Activated CD8-positive, alpha-beta memory T cell treated with anti-CD3 and anti-CD28 coated beads, Interleukin-2, amount 10 ng/mL, durations not matched to agents 7 days and 5 days (primary cell): Measurements from ENCODE around the gene TMEM169. TPM values are rescaled to one million over a fixed set of nuclear protein-coding genes. Genes with fewer than 3 reads are reported as not detected.
"Not testable (repeated sequence)": the region's sequence is repeated elsewhere in the genome, so short reads cannot be mapped to it uniquely, and the experiment has no call there.

ENCODE experiments used
- ATAC-seq: fragments of 150-1000 bp; cut with Tn5 transposase; one replicate; pipeline ENCODE4 v1.10.0; 2021; ENCODE audit warnings: moderate library complexity
- CTCF ChIA-PET: fragments of 350-600 bp; sonication (Branson Sonifier 250); formaldehyde crosslinking; loops from one replicate; lab custom pipeline; 2021; ENCODE audit warnings: antibody characterized with exemption; lab: Charles Lee
- DNase-seq: peaks from one replicate; pipeline ENCODE4 v3.0.0-alpha.2; 2020
- H3K27ac Mint-ChIP-seq: one replicate; pipeline ENCODE4 v1.8.0; 2021; ENCODE audit warnings: mild to moderate bottlenecking, mixed read lengths
- H3K27me3 Mint-ChIP-seq: one replicate; pipeline ENCODE4 v1.8.0; 2021; ENCODE audit warnings: mixed read lengths
- H3K36me3 Mint-ChIP-seq: one replicate; pipeline ENCODE4 v1.8.0; 2021; ENCODE audit warnings: mild to moderate bottlenecking, mixed read lengths
- H3K4me1 Mint-ChIP-seq: one replicate; pipeline ENCODE4 v1.8.0; 2021; ENCODE audit warnings: mixed read lengths
- H3K4me3 Mint-ChIP-seq: one replicate; pipeline ENCODE4 v1.8.0; 2021; ENCODE audit warnings: mild to moderate bottlenecking, moderate library complexity, mixed read lengths
- H3K9me3 Mint-ChIP-seq: one replicate; pipeline ENCODE4 v1.8.0; 2022; ENCODE audit warnings: low read depth, mixed read lengths
- total RNA-seq, 2 experiments: library from RNA; stranded (reverse); gene quantifications; one replicate each; pipeline ENCODE4 v1.2.3, GENCODE V29; 2021

Gene TMEM169
- total RNA-seq, 2 experiments from 2014 or later = 0.75 to 1.1 TPM

- peaks cover 70% of the 10 kb centered on the region for H3K36me3 Mint-ChIP-seq
- H3K4me1 Mint-ChIP-seq = peaks cover 51% of the 10 kb centered on the region
- H3K27ac Mint-ChIP-seq = no peak overlapping the region
- ATAC-seq (no peak), DNase-seq (no peak)
- H3K27me3 Mint-ChIP-seq = no peaks in the 10 kb centered on the region
- no peak overlapping the region for H3K4me3 Mint-ChIP-seq
- H3K9me3 Mint-ChIP-seq = no peaks in the 10 kb centered on the region
- CTCF ChIA-PET = interaction anchor here (1.0 to 2.9 kb wide), 5 partner anchors 7 to 20 kb away, joined by 4 to 14 read pairs (median 4); no protein-coding TSS in a partner anchor
Measured at GRCh38 chr2:216130346-216130971, 48.7 kb downstream of the TMEM169 start.

GRCh38 chr2:216131175-216131926 lies 49.6 kb downstream of the TMEM169 start:
- H3K36me3 Mint-ChIP-seq = peaks cover 69% of the 10 kb centered on the region
- H3K4me3 Mint-ChIP-seq = no peak overlapping the region
- peak overlapping the region; percentile 42 for H3K27ac Mint-ChIP-seq
- H3K4me1 Mint-ChIP-seq = peaks cover 48% of the 10 kb centered on the region
- DNase-seq (no peak), ATAC-seq (no peak)
- H3K9me3 Mint-ChIP-seq = no peaks in the 10 kb centered on the region
- CTCF ChIA-PET = interaction anchor here (1.0 to 2.9 kb wide), 6 partner anchors 8 to 21 kb away, joined by 4 to 14 read pairs (median 4); no protein-coding TSS in a partner anchor
- no peaks in the 10 kb centered on the region for H3K27me3 Mint-ChIP-seq

- Mint-ChIP-seq H3K27ac (peak overlapping the region; percentile 72), H3K4me3 (no peak overlapping the region), H3K9me3 (no peaks in the 10 kb centered on the region), H3K27me3 (no peaks in the 10 kb centered on the region), H3K36me3 (peaks cover 71% of the 10 kb centered on the region), H3K4me1 (peaks cover 45% of the 10 kb centered on the region)
- CTCF ChIA-PET = interaction anchor here (0.7 to 2.9 kb wide), 4 partner anchors 9 to 22 kb away, joined by 3 to 14 read pairs (median 4); no protein-coding TSS in a partner anchor
- DNase-seq (no peak), ATAC-seq (no peak)
Measured at GRCh38 chr2:216132585-216132984, 50.9 kb downstream of the TMEM169 start.

- H3K4me1 Mint-ChIP-seq = peaks cover 46% of the 10 kb centered on the region
- no peak for ATAC-seq
- no peak for DNase-seq
- H3K27ac Mint-ChIP-seq = peak overlapping the region; percentile 67
- no peak overlapping the region for H3K4me3 Mint-ChIP-seq
- H3K27me3 Mint-ChIP-seq = no peaks in the 10 kb centered on the region
- CTCF ChIA-PET = interaction anchor here (0.7 to 2.1 kb wide), 4 partner anchors 9 to 27 kb away, joined by 3 to 6 read pairs (median 3); no protein-coding TSS in a partner anchor
- peaks cover 74% of the 10 kb centered on the region for H3K36me3 Mint-ChIP-seq
- H3K9me3 Mint-ChIP-seq = no peaks in the 10 kb centered on the region
Measured at GRCh38 chr2:216133397-216133796, 51.7 kb downstream of the TMEM169 start.

- H3K4me1 Mint-ChIP-seq = peaks cover 50% of the 10 kb centered on the region
- no peaks in the 10 kb centered on the region for H3K27me3 Mint-ChIP-seq
- no peaks in the 10 kb centered on the region for H3K9me3 Mint-ChIP-seq
- DNase-seq (no peak), ATAC-seq (no peak)
- peak overlapping the region; percentile 57 for H3K27ac Mint-ChIP-seq
- H3K4me3 Mint-ChIP-seq = no peak overlapping the region
- H3K36me3 Mint-ChIP-seq = peaks cover 79% of the 10 kb centered on the region
- CTCF ChIA-PET = interaction anchor here (1.8 to 2.1 kb wide), 2 partner anchors 15 to 20 kb away, joined by 5 to 6 read pairs; no protein-coding TSS in a partner anchor
Measured at GRCh38 chr2:216134958-216135541, 53.3 kb downstream of the TMEM169 start.

- CTCF ChIA-PET = interaction anchor here (1.5 to 3.7 kb wide), 5 partner anchors 9 to 106 kb away, joined by 5 to 21 read pairs (median 9); partner anchors contain the start of gene XRCC5
- Mint-ChIP-seq H3K4me3 (no peak overlapping the region), H3K27me3 (no peaks in the 10 kb centered on the region), H3K36me3 (peaks cover 68% of the 10 kb centered on the region), H3K27ac (peak overlapping the region; percentile 26), H3K4me1 (peaks cover 53% of the 10 kb centered on the region), H3K9me3 (no peaks in the 10 kb centered on the region)
- ATAC-seq (peak; percentile 34), DNase-seq (peak; percentile 56)
Measured at GRCh38 chr2:216139884-216140283, 58.2 kb downstream of the TMEM169 start.

- H3K27me3 Mint-ChIP-seq, DNase-seq, H3K4me3 Mint-ChIP-seq, ATAC-seq, H3K27ac Mint-ChIP-seq, H3K9me3 Mint-ChIP-seq: not testable (repeated sequence)
- peaks cover 57% of the 10 kb centered on the region for H3K36me3 Mint-ChIP-seq
- peaks cover 44% of the 10 kb centered on the region for H3K4me1 Mint-ChIP-seq
- CTCF ChIA-PET = interaction anchor here (1.5 to 3.7 kb wide), 6 partner anchors 10 to 108 kb away, joined by 5 to 21 read pairs (median 9); partner anchors contain the start of gene XRCC5
Measured at GRCh38 chr2:216141516-216141915, 59.8 kb downstream of the TMEM169 start.

- Mint-ChIP-seq H3K4me1 (peaks cover 52% of the 10 kb centered on the region), H3K27me3 (no peaks in the 10 kb centered on the region), H3K36me3 (peaks cover 59% of the 10 kb centered on the region), H3K4me3 (no peak overlapping the region), H3K27ac (peak overlapping the region; percentile 61), H3K9me3 (no peaks in the 10 kb centered on the region)
- DNase-seq (peak; percentile 67), ATAC-seq (peak; percentile 93)
- CTCF ChIA-PET = interaction anchor here (0.8 to 3.7 kb wide), 6 partner anchors 11 to 109 kb away, joined by 3 to 21 read pairs (median 6); partner anchors contain the start of gene XRCC5
Measured at GRCh38 chr2:216142540-216142939, 60.8 kb downstream of the TMEM169 start.

- Mint-ChIP-seq H3K9me3 (no peaks in the 10 kb centered on the region), H3K27me3 (no peaks in the 10 kb centered on the region), H3K4me1 (peaks cover 49% of the 10 kb centered on the region), H3K36me3 (peaks cover 57% of the 10 kb centered on the region), H3K4me3 (no peak overlapping the region), H3K27ac (no peak overlapping the region)
- CTCF ChIA-PET = interaction anchor here (1.3 kb wide), 1 partner anchor 14 kb away, joined by 4 read pairs; no protein-coding TSS in a partner anchor
- ATAC-seq (no peak), DNase-seq (no peak)
Measured at GRCh38 chr2:216144372-216144771, 62.7 kb downstream of the TMEM169 start.

GRCh38 chr2:216144857-216145256 lies 63.1 kb downstream of the TMEM169 start:
- no peak overlapping the region for H3K4me3 Mint-ChIP-seq
- CTCF ChIA-PET = interaction anchor here (0.7 to 1.3 kb wide), 2 partner anchors 8 to 14 kb away, joined by 3 to 4 read pairs; no protein-coding TSS in a partner anchor
- H3K27ac Mint-ChIP-seq = no peak overlapping the region
- ATAC-seq (no peak), DNase-seq (no peak)
- peaks cover 57% of the 10 kb centered on the region for H3K36me3 Mint-ChIP-seq
- no peaks in the 10 kb centered on the region for H3K9me3 Mint-ChIP-seq
- H3K27me3 Mint-ChIP-seq = no peaks in the 10 kb centered on the region
- H3K4me1 Mint-ChIP-seq = peaks cover 50% of the 10 kb centered on the region

- Mint-ChIP-seq H3K9me3 (no peaks in the 10 kb centered on the region), H3K4me3 (no peak overlapping the region), H3K27me3 (no peaks in the 10 kb centered on the region), H3K27ac (peak overlapping the region; percentile 61), H3K4me1 (peaks cover 41% of the 10 kb centered on the region), H3K36me3 (peaks cover 55% of the 10 kb centered on the region)
- DNase-seq (no peak), ATAC-seq (no peak)
- CTCF ChIA-PET = interaction anchor here (0.9 kb wide), 1 partner anchor 9 kb away, joined by 3 read pairs; no protein-coding TSS in a partner anchor
Measured at GRCh38 chr2:216146573-216146972, 64.9 kb downstream of the TMEM169 start.

- Mint-ChIP-seq H3K9me3 (no peaks in the 10 kb centered on the region), H3K27me3 (no peaks in the 10 kb centered on the region), H3K36me3 (peaks cover 56% of the 10 kb centered on the region), H3K27ac (peak overlapping the region; percentile 63), H3K4me1 (peaks cover 38% of the 10 kb centered on the region), H3K4me3 (no peak overlapping the region)
- CTCF ChIA-PET = interaction anchor here (0.9 to 1.4 kb wide), 2 partner anchors 9 to 12 kb away, joined by 3 to 4 read pairs; no protein-coding TSS in a partner anchor
- DNase-seq (no peak), ATAC-seq (no peak)
Measured at GRCh38 chr2:216147172-216148131, 65.7 kb downstream of the TMEM169 start.
